Esophagus muscularis mucosa (tissue), 3 donors: ENCODE data around the gene VPS26C.

ENCODE experiments used
- CTCF ChIP-seq, 3 experiments: fragments of 200-600 bp in 2 of 3; fragments of 450-650 bp in 1 of 3; sonication (generic) in 2 of 3; IDR thresholded peaks; one replicate each; pipeline ENCODE4 v1.5.1; 2017 to 2019; ENCODE audit warnings: antibody characterized with exemption in 3 of 3, mild to moderate bottlenecking in 2 of 3, moderate library complexity in 1 of 3
- POLR2A ChIP-seq: fragments of 450-650 bp; IDR thresholded peaks from one replicate; pipeline ENCODE4 v1.6.1; 2017; ENCODE audit warnings: antibody characterized with exemption, moderate library complexity, mild to moderate bottlenecking, low read depth
- POLR2AphosphoS5 ChIP-seq, 2 donors: sonication (generic); formaldehyde crosslinking; IDR thresholded peaks; one replicate each; pipeline ENCODE4 v1.6.1; 2017; ENCODE audit warnings: antibody characterized with exemption in 2 of 2

- TF ChIP-seq CTCF (IDR thresholded peaks at IDR 0.05), result no peak
- no peak for TF ChIP-seq POLR2AphosphoS5 (IDR thresholded peaks at IDR 0.05)
- TF ChIP-seq POLR2A, result no peak
Observed at GRCh38 chr21:37264808-37265207, 2.3 kb downstream of the VPS26C start.
